ENCODE measurements around the gene PIEZO1.

The PIEZO1 gene

DNA sequence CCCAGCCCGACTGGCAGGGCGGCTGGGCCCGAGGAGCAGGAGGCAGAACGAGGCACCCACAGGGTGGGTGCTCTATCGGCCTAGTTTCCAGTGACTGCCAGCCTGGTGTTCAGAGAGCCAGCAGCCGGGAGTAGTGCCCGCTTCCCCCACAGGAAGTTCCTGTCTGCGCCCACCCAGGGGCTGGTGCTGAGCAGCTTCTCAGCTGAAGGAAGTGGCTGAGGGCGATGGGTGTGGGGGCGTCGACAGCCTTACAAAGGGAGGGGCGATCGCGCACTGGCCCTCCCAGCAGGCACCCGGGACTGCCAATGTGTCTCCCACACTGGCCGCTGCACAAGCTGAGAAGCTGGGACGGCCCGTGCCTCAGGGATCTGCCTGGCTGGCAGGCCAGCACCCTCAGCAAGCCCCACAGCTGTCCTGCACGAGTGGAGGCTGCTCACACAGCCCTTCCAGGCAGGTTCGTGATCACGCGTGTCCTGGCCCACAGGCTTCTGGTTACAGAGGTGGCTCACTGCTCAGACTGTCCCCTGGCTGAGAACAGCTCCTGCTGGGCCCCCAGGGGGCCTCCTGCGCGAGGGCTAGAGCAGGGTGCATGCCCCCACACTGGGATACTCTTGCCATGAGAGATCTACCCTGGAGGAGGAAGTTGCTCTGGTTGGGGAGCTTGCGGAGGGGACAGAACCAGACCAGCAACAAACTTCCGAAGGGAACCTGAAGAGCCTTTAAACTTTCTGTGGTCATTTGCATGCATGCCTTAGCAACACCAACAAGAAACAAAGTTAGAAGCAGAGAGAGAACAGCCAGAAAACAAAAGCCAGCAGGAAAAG, 81.3 kb downstream of the PIEZO1 start:
- POLR2A ChIA-PET, result no interaction called here
- CTCF ChIA-PET, result interaction anchor here (1.4 to 2.4 kb wide), 3 partner anchors 22 to 34 kb away, joined by 3 to 12 read pairs (median 6); no protein-coding TSS in a partner anchor

DNA sequence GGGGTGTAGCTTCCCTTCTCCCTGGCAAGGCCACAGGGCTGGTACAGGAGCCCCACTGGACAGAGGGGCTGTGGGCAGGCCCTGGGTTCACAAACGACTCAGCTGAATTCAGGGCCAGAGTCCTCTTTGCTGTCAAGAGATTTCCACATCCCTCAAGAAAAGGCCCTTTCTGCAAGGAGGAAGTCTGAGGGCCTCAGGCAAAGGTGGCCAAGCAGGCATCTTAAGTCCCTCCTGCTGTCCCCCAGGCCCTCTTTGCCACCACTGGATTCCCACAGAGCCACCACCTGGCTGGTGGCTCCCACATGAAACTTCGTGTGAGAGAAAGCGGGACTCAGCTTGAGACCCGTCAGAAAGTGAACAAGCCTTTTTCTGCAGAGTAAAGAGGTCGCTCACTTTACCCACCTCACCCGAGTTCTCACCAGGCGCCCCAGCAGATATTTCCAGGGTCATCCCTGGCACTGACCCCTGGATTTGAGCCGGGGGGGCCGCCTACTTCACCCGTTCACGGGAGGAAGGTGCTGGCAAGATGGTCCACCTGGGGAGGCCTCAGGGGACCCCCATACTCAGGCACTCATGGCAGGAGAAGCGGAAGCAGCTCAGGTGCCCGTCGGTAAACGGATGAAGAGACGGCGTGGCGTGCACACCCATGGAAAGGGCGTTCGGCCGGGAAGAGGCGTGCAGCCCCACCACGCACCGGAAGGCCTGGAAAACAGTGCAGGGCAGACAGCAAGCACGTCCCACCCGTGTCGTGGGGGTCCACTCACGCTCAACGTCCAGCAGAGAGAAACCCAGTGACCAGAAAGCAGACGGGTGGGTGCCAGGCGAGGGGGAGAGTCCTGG, 82.4 kb downstream of the PIEZO1 start:
- ChIA-PET CTCF (interaction anchor here (0.8 to 2.9 kb wide), 6 partner anchors 15 to 34 kb away, joined by 3 to 14 read pairs (median 4); no protein-coding TSS in a partner anchor), POLR2A (interaction anchor here (0.6 to 1.1 kb wide), 2 partner anchors 15 to 79 kb away, joined by 3 to 4 read pairs; no protein-coding TSS in a partner anchor)
- no peak for DNase-seq (ENCODE audit: extremely low spot score)
- TF ChIP-seq, protein P1, sequence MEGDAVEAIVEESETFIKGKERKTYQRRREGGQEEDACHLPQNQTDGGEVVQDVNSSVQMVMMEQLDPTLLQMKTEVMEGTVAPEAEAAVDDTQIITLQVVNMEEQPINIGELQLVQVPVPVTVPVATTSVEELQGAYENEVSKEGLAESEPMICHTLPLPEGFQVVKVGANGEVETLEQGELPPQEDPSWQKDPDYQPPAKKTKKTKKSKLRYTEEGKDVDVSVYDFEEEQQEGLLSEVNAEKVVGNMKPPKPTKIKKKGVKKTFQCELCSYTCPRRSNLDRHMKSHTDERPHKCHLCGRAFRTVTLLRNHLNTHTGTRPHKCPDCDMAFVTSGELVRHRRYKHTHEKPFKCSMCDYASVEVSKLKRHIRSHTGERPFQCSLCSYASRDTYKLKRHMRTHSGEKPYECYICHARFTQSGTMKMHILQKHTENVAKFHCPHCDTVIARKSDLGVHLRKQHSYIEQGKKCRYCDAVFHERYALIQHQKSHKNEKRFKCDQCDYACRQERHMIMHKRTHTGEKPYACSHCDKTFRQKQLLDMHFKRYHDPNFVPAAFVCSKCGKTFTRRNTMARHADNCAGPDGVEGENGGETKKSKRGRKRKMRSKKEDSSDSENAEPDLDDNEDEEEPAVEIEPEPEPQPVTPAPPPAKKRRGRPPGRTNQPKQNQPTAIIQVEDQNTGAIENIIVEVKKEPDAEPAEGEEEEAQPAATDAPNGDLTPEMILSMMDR (IDR thresholded peaks at IDR 0.05; ENCODE audit: control extremely low read depth, extremely low read depth, low read depth, missing control alignments), result no peak

More for the DNA sequence above, 81.3 kb downstream of the PIEZO1 start:
- TF ChIP-seq, protein P1 (IDR thresholded peaks at IDR 0.05; ENCODE audit: control extremely low read depth, extremely low read depth, low read depth, missing control alignments), result no peak
- DNase-seq (ENCODE audit: extremely low spot score), result peak; percentile 50

DNA sequence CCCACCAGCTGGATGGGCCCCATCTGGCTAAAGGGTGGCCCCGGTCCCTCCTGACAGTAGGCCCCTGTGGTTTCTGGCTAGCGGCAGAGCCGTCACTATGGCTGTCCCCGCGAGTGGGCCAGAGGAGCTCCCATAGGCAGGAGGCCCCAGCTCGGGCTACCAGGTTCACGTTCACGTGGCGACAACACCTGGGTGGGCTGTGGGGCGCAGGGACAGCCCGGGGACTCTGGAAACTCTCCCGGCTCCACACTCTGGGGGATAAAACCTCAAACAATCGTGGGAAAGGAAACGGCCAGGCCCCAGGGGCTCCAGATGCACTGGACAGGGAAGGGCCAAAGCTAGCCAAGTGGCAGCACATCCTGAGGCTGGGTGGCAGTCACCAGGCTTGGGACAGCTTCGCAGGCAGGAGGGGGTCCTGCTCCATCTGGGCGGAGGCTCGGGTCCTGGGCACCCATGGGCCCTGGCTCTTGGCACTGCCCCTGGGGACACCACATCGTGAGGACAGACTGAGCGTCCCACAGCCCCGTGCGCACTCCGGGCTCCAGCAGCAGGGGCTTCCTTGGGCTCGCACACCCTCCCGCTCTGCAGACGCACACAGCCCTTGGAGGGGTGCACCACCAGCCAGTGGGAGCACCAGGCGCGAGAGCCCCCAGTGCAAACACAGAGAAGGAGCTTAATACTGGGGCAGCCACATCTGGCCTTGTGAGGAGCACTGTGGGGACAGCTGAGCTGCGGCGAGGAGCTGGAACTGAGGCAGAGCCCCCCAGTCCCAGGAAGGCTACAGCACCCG, 83.2 kb downstream of the PIEZO1 start:
- DNase-seq (ENCODE audit: extremely low spot score), result no peak
- ChIA-PET CTCF (interaction anchor here (0.8 to 2.9 kb wide), 4 partner anchors 15 to 35 kb away, joined by 3 to 14 read pairs (median 4); no protein-coding TSS in a partner anchor), POLR2A (interaction anchor here (0.6 to 1.1 kb wide), 3 partner anchors 14 to 80 kb away, joined by 3 to 4 read pairs (median 3); no protein-coding TSS in a partner anchor)
- TF ChIP-seq, protein P1 (IDR thresholded peaks at IDR 0.05; ENCODE audit: control extremely low read depth, extremely low read depth, low read depth, missing control alignments), result no peak

DNA sequence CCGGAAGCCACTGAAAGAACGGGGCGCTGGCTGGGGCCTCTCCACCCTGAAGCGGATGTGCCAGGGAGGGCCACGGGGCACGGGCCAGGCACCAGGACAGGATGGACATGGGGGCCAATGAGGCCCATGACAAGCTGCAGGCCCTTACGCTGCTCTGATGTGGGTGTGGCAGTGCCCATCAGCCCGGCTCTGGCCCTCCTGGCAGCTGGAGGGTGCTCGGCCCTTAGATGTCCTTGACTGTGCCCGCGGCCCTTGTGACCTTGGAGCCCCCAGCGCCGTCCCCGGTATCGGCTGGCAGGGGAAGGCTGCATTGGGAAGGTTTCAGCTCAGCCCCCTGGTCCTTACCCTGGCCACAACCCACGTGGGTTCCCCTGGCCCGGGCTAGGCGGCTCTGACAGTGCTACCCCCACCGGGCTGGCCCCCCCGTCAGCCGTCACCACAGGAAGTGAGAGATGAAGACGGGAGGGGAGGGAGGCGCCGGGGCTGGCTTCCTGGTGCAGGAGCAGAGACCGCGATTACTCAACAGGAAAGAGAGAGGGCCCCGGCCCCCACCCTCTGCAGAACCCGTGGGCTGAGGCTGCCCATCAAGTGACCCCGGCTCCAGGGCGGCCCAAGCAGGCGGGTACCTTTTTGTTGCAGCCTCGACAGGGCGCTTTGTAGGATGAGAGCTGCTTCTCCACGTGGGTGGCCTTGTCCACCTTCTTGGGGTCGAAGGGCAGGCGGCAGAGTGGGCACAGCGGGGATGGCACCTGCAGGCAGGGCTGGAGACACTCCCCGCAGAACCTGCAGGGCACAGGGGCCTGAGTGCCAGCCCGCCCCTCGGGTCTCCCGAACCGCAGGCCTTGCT, 84.2 kb downstream of the PIEZO1 start:
- ChIA-PET POLR2A (interaction anchor here (0.6 kb wide), 1 partner anchor 50 kb away, joined by 3 read pairs; no protein-coding TSS in a partner anchor), CTCF (interaction anchor here (2.9 kb wide), 1 partner anchor 36 kb away, joined by 14 read pairs; no protein-coding TSS in a partner anchor)

DNA sequence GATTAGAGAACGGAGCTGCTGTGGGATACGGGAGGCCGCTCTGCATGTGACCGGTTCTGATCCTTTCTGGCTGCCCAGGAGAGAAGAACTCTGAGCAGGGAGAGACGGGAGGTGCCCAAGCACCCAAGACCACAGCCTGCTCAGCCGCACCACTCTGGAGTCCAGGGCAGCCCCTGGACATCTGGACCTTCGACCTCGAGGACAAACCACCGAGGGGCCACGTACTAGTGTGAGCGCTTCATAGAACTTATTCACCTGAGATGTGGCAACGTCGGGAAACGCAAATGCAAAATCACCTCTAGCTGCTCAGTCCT, 84.7 kb downstream of the PIEZO1 start:
- CTCF ChIA-PET, result interaction anchor here (2.9 kb wide), 1 partner anchor 37 kb away, joined by 14 read pairs; no protein-coding TSS in a partner anchor
- no peak for DNase-seq (ENCODE audit: extremely low spot score)
- POLR2A ChIA-PET, result no interaction called here
- TF ChIP-seq, protein P1 (IDR thresholded peaks at IDR 0.05; ENCODE audit: control extremely low read depth, extremely low read depth, low read depth, missing control alignments), result no peak

More for the DNA sequence above, 84.2 kb downstream of the PIEZO1 start:
- TF ChIP-seq, protein P1 (IDR thresholded peaks at IDR 0.05; ENCODE audit: control extremely low read depth, extremely low read depth, low read depth, missing control alignments), result no peak
- peak; percentile 92 for DNase-seq (ENCODE audit: extremely low spot score)

Data from GM10248 (cell line).